ENCODE data around the gene ACSS2.
"Not testable (repeated sequence)": the region's sequence is repeated elsewhere in the genome, so short reads cannot be mapped to it uniquely, and the experiment has no call there.

ACSS2 gene

DNA sequence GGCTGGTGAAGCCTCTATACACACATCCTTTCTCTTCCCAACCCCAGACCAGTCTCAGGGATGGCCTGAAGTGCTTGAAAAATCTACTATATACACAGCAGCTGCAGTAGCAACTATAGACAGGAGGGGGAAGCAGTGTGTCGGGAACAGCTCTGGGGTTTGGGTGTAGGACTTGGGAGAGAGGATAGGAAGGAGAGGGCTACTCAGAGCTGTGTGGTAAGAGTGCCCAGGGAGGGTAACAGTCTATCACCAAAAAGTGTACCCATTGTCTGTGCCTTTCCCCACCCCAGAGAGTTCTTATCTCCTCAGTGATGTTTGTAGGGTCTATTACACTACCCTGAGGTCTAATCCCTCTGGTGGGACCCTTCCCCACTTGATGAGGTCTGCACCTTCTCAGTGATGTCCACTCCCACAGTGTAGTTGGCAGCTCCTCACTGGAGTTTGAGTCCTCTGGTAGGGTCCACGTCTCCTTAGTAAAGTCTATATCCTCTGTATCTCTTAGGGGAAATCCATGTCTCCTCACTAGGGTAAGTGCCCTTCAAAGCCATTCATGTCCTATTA lies 2.2 kb upstream of the ACSS2 start:
- peak; percentile 16 for DNase-seq (ENCODE audit: low read depth)

GRCh38 chr20:34875642-34876405 lies 588 bp upstream of the ACSS2 start:
- DNase-seq (ENCODE audit: low read depth), result no peak

DNA sequence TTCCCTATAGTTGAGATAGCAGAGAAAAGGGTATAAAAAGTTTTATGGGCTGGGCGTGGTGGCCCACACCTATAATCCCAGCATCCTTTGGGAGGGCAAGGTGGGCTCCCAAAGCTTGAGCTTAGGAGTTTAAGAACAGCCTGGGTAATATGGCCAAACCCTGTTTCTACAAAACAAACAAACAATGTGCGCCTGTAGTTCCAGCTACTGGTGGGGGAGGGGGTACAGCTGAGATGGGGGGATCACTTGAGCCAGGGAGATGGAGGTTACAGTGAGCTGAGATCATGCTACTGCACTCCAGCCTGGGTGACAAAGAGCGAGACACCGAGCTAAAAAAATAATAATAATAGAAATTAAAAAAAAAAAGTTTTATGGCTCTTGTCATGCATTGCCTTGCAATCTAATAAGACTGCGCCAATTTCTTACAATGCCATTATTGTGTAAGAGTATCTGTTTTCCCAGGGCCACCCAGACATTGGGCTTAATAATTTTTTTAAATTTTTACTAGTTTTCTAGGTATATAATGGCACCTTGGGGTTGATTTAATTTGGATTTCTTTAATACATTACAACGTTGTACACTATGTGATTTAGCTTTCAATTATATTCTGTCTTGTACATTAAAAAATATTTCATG lies 3.9 kb downstream of the ACSS2 start:
- DNase-seq (ENCODE audit: low read depth), result no peak

GRCh38 chr20:34880971-34881370 lies 4.6 kb downstream of the ACSS2 start:
- DNase-seq (ENCODE audit: low read depth), result not testable (repeated sequence)

- DNase-seq (ENCODE audit: low read depth), result no peak
Observed at GRCh38 chr20:34881689-34882088, 5.3 kb downstream of the ACSS2 start.

- no peak for DNase-seq (ENCODE audit: low read depth)
Observed at GRCh38 chr20:34883087-34883688, 6.8 kb downstream of the ACSS2 start.

GRCh38 chr20:34883809-34884208 lies 7.4 kb downstream of the ACSS2 start:
- DNase-seq (ENCODE audit: low read depth), result no peak

DNA sequence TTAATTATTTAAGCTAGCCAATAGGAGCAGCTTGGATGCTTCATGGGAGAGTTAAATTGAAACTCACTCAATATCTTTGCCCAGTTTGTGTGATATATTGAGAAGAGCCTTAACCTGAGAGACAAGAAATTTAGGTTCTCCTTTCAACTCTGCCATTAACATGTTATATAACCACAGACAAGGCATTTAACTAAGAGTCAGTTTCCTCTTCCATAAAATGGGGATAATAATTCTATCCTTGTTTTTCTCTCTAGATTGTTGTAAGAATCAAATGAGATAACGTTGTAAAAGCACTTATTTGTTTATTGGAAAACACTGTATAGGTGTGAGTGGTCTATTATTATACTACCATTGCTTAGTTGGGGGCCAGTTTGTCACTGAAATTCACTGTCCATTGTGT lies 7.8 kb downstream of the ACSS2 start:
- no peak for DNase-seq (ENCODE audit: low read depth)

DNA sequence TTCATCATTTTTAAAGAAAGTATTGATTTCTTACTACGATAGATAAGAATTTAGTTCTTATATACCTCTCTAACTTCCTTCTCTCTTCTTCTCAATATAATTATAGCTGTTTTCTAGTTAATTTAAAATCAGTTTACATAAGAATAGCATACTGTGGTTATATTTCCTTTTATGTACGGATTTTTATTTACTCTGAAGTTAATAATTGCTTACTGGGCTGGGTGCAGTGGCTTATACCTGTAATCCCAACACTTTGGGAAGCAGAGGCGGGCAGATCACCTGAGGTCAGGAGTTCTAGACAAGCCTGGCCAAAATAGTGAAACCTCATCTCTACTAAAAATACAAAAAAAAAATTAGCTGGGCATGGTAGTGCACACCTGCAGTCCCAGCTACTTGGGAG lies 9.7 kb downstream of the ACSS2 start:
- no peak for DNase-seq (ENCODE audit: low read depth)

GRCh38 chr20:34887023-34887422 lies 10.6 kb downstream of the ACSS2 start:
- no peak for DNase-seq (ENCODE audit: low read depth)

- DNase-seq (ENCODE audit: low read depth), result no peak
Observed at GRCh38 chr20:34888468-34888867, 12.1 kb downstream of the ACSS2 start.

DNA sequence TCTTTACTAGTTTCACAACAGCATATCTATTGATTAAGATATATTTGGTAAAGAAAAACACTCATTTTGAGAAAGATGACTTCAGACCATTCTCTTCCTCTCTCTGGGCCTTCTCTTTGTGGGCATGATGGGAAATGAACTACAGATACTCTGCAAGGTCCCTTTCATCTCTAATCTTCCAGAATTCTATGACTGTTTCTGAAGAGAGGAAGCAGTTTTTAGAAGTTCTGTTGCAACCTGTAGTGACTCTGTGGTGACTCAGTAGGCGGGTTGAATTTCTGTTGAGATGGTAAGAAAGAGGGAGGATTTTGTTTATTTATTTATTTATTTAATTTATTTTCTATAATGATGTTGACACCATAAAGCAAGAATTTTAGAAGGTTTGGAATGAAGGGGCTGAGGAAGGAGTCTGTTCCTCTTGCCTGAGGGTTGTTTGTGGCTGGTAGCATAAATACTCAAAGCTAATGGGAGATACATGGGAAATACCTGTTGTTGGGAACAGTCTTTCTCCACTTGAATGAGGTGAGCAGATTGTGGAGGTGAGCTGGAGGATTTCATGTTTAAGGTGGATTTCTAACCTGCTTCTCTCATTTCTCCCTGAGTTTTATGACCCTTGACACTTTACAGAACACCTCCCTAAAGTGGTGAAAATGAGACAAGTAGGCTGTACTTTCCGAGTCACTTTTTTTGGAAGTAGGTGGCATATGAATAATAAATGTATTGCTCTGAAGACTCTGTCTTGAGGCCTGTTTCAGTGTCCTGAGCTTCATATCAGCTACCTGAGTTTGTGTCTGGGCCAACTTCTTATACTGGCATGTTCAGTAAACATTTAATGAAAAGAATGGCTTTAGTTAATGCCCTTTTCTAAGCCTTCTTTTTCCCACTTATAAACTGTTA lies 15.0 kb downstream of the ACSS2 start:
- no peak for DNase-seq (ENCODE audit: low read depth)

DNA sequence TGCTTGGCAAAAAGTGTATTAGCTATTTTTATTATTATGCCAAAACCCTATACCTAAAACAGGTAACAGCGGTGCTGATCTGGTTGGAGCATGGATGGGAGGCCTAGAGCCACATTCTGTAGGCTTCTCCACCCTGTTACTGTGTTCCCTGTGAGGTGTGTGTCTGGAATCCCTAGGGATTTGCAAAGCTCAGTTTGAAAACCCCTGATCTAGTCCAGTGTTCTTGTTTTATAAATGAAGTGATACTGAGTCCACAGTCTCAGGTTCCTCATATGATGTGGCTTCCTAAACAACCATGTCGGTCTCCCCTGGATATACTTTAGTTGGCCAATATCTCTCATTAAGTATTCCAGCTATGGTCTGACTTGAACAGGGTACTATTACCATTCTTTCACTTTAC lies 16.3 kb downstream of the ACSS2 start:
- no peak for DNase-seq (ENCODE audit: low read depth)

GRCh38 chr20:34894723-34895122 lies 18.3 kb downstream of the ACSS2 start:
- no peak for DNase-seq (ENCODE audit: low read depth)

GRCh38 chr20:34895465-34895864 lies 19.1 kb downstream of the ACSS2 start:
- no peak for DNase-seq (ENCODE audit: low read depth)

DNA sequence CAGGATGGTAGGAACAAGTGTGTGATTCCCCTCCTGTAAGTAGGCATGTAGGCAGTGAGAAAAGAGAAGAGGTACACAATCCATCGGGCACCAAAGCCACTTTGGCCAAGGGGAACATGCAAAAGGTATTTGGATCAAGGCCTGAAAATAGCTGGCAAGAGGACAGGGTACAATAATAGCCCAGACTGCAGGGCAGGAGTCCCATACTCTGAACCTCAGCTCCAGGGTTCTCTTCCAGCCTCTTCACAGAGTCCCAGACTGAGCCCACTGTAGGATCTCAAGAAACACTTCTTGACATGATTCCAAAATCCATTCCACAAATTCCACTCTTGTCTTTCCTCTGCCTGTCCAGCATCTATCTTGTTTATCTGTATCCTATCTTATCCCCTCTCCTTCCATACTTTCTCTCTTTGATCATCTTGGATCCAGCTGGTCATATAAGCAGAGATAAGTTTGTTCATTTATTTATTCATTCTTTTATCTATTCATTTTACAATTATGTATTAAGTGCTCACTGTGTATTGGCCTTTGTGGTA lies 19.7 kb downstream of the ACSS2 start:
- no peak for DNase-seq (ENCODE audit: low read depth)

DNA sequence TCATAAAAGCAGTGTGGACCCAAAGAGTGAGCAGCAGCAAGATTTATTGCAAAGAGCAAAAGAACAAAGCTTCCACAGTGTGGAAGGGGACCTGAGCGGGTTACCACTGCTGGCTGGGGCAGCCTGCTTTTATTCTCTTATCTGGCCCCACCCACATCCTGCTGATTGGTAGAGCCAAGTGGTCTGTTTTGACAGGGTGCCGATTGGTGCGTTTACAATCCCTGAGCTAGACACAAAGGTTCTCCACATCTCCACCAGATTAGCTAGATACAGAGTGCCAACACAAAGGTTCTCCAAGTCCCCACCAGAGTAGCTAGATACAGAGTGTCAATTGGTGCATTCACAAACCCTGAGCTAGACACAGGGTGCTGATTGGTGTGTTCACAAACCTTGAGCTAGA lies 21.7 kb downstream of the ACSS2 start:
- not testable (repeated sequence) for DNase-seq (ENCODE audit: low read depth)

DNA sequence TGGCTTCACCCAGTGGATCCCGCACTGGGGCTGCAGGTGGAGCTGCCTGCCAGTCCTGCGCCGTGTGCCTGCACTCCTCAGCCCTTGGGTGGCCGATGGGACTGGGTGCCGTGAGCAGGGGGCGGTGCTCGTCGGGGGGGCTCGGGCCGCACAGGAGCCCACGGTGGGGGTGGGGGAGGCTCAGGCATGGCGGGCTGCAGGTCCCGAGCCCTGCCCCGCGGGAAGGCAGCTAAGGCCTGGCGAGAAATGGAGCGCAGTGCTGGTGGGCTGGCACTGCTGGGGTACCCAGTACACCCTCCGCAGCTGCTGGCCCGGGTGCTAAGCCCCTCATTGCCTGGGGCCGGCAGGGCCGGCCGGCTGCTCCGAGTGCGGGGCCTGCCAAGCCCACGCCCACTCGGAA lies 22.3 kb downstream of the ACSS2 start:
- DNase-seq (ENCODE audit: low read depth), result not testable (repeated sequence)

DNA sequence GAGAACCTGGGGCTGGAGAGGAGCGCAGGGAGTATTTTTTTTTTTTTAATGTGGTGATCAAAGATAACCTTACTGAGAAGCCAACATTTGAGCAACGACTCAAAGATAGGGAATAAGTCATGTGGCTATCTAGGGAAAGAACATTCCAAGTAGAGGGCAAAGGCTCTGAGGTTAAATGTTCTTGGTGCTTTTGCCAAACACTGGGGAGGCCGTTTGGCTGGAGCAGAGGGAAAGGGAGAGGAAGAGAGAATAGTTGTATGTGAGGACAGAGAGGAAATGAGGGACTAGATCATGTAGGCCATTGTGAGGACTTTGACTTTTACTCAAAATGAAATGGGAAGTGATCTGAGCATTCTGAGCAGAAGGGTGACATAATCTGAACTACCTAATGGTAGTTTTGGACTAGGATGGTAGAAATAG lies 27.8 kb downstream of the ACSS2 start:
- no peak for DNase-seq (ENCODE audit: low read depth)

DNA sequence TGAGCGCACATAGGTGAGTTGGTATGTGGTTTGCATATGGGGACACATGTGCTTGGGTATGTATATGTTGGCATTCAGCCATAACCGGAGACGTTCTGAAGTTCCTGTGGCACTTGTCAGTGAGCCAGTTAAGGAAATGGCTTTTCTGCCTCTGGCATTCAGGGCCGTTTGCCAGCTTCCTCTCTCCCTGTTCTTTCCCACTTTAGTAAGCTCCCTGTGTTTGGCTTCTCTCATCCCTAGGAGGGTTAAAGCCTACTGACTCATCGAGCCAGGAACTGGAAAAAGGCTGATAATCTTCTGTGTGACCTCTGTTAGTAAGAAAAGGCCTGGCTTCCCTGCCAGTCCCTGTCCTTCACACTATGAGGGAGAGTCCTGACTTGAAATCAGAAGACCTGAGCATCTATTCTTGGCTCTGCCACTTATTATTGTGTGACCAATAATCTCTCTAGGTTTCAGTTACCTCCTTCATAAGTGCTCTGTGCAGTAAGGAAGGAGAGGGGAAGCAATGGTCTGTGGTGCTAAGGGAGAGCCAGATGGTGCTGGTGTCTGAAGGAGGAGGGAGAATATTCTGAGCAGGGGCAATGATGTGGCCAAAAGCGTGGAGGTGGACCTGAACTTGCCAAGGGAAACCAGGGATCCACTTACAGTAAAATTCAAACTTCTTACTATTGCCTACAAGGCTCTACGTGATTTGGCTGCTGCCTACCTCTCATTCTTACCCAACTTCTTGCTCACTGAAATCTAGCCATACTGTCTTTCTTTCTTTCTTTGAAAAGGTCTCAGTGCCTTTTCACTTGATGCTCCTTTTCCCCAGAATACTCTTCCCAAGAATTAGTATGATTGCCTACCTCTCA lies 31.4 kb downstream of the ACSS2 start:
- DNase-seq (ENCODE audit: low read depth), result no peak

- no peak for DNase-seq (ENCODE audit: low read depth)
Observed at GRCh38 chr20:34915131-34915530, 38.7 kb downstream of the ACSS2 start.
